Activated CD4-positive, alpha-beta T cell treated with anti-CD3 and anti-CD28 coated beads, Interleukin-2, Interleukin-4, amounts not matched to agents 100 ng/mL and 50 ng/mL, durations not matched to agents 16 hours and 8 hours (primary cell): ENCODE data around the gene MEGF11.

Source experiments
- DNase-seq: peaks from one replicate; pipeline ENCODE4 v3.0.0-alpha.2; 2020; ENCODE audit warnings: low spot score

The MEGF11 gene

DNA sequence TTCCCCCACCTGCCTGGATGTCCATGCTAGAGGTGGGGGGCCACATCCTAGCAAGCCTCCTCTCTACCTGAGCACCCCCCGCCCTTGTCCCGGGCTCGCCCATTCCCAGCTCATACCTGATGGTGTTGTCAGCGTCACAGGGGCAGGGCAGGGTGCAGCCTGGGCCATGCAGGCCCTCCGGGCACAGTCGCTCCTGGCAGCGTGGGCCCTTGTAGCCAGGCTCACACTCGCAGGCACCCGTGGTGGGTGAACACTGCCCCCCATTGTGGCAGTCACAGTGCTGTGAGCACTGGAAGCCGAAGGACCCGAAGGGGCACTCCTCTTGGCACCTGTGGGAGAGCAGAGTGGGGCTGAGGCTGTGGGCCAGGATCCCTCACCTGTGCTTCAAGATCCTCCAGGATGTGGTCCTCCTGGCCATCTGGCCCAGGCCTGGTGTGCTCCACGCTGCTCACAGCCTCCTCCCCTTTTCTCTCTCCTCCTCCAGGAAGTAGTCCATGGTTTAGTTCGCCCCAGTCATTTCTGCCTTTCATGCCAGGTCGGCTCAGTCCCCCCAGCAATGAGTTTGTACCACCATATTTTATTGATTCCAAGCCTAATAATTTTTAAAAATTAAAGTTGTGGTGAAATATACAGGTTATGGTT, 288.6 kb downstream of the MEGF11 start:
- DNase-seq, result no peak

DNA sequence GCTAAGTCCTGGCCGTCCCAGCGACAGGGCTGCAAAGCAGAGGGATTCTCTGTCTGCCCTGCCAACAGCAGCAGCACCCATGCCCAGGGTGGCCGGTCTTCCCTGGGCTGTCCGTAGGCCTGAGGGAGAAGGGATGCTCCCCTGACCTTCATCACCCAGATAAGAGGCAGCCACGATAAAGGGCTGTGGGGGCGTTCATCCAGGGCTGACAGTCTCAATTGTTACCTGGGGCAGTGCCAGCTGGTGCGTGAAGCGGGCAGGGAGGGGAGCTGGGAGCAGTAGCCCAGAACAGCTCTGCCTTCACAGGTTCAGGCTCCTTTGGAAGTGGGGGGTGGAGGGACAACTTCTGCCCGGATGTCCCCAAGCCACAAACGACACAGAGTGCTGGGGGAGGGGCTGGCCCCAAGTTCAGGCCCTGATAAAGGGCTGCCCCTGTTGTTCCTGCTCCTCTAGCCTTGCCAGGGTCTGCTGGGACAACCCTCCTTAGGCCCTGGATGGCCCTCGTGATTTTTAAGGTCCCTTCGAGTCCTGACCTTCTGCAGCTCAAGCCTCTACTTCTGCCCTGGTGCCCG, 289.6 kb downstream of the MEGF11 start:
- DNase-seq, result no peak

DNA sequence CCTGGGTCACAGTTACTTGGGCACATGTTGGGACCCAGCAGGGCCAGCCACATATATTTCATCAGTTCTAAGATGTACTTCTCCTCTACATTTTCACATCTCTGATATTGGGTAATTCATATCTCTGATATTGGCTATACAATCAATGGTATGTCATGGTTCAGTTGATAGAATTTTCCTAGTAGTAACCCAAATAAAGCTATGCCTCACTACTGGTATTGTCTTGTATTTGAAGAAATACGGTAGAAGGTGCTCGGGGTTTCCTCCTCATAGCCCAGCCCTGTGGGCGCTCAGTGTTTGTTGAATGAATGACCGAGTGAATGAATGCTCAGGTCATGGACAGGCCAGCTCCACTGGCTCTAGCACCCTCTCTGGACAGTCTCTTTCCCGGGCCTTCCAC, 290.2 kb downstream of the MEGF11 start:
- no peak for DNase-seq

GRCh38 chr15:65962187-65962586, 291.4 kb downstream of the MEGF11 start:
- no peak for DNase-seq

DNA sequence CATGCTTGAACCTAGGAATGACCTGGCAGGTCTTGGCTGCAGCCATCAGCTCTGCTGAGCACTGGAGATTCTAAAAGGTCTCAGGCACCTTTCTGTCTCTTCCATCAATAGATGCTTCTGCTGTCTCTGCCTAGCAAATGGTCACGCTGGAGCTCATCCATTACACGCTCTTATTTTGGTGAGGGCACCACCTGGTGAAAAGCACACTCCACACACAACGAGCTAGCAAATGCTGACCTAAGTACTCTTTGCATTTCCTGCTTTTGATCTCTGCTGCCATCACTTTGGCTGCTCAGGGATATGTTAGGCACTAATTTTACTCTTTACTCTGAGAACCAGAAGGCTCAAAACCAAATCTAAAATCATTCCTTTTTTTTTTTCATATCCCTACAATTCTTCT, 293.0 kb downstream of the MEGF11 start:
- DNase-seq, result no peak

DNA sequence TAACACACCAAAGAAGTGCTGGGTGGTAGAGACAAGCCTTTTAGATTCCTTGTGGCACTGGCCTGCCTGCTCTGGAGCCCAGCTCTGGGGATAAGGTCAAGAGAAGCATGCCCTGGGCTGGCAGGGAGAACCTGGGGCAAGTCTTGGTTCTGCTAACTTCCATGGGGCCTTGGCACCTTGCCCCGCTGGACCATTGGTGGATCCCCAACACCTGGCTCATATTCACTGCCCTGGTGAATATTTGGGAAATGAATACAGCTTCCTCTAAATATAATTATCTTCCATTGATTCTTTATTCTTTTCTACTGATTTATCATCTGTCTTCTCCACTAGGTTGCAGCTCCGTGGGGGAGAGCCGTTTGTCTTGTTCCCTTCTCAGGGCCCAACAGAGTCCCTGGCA, 294.7 kb downstream of the MEGF11 start:
- no peak for DNase-seq

- no peak for DNase-seq
Observed at GRCh38 chr15:65957451-65957850, 296.1 kb downstream of the MEGF11 start.

- no peak for DNase-seq
Observed at GRCh38 chr15:65956899-65957298, 296.7 kb downstream of the MEGF11 start.

- no peak for DNase-seq
Observed at GRCh38 chr15:65956307-65956706, 297.2 kb downstream of the MEGF11 start.

DNA sequence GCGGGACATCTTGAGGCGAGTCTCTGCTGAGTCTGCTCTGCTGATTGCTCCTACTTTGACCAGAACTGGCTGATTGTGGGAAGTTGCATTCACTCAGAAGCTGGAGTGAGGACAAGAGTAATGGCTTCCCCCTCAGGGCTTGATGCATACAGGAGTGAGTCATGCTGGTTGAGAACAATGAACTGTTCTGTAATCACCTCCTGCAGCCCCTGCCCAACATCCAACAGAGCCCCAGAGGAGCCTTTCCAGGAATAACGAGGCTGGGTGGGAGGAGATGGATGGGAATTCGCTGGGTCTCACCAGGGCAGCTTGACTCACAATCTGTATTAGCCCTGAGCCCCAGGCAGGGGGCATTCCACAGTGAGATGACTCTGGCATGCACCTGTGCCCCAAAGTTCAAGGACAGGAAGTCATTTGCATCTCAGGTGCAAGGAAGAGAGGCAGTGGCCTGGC, 299.2 kb downstream of the MEGF11 start:
- DNase-seq, result no peak

GRCh38 chr15:65953622-65954021, 299.9 kb downstream of the MEGF11 start:
- no peak for DNase-seq

DNA sequence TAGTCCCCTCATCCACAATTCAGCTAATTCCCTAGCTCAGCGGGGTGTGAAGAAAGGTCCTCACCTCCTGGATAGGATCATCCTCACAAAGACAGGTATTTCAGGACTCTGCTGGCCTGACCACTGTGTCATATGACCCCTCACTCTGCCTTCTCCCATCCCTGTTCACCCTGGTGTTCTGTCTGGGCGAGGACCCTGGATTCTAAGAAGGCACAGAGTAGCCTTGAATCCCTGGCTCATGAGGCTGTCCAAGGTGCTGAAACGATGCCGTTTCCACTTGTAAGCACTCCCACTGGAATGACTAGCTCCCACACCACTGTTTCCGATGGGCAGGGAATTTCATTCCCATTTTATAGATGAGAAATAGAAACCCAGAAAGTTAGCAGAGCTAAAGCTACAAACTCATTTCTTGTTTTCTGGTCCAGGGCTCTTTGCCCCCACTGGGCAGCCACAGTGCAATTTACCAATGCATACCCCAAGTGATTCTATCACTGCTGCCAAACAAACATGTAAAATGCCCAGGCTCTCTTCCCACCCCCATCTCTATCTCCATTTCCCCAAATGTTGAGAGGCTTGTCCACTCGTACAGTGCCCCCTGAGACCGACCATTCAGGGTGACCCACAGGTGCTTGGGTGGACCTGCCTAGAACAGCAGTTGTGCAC, 301.0 kb downstream of the MEGF11 start:
- DNase-seq, result no peak

DNA sequence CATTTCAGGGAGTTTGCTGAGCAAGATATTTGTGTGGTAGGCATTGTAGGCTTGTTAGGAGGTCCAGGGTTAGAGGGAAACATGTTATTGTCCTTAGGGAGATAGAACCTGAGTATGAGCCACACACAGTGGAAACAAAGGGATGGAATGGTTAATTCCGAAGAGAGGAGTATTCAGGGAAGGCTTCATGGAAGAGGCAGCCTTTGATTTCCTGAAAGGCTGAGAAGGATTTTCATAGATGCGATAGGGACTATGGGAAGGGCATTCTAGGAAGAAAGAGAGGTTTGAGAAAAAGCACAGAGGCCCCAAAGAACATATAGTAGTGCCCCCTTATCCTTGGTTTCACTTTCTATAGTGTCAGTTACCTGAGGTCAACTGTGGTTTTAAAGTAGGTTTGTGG, 302.5 kb downstream of the MEGF11 start:
- no peak for DNase-seq

- DNase-seq, result no peak
Observed at GRCh38 chr15:65949491-65949890, 304.1 kb downstream of the MEGF11 start.

DNA sequence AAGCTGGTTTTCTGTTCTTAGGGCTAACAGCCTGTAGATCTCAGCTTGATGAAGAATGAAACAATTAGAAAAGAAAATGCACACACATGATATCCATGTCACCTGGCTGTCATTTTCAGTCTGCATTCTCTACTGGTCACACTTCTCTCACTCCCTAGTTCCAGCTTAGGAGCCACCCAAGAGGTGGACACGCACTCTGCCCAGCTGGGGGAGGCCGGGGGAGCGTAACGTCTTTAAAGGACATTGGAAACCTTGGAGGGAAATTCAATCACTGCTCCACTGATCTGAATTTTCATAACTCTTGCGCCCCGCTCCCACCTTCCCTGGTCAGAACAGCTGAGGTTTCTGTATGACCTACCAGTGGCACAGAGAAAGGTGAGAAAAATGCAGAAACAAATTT, 304.5 kb downstream of the MEGF11 start:
- no peak for DNase-seq

DNA sequence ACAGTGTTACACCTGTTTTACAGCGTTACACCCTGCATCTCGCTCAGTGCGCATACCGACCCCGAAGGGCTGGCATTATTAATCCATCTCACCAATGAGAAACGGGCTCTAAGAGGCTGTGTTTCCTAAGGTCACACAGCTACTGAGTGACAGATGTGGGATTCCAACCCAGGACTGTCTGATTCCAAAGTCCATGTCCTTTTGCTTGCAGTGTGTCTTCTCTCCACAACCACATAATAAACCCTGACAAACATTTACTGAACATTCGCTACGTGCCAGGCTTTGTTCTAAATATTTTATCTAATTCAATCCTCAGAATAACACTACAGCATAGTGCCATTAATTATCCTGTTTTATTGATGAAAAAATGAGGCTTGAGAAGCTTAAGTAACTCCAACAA, 305.2 kb downstream of the MEGF11 start:
- no peak for DNase-seq

DNA sequence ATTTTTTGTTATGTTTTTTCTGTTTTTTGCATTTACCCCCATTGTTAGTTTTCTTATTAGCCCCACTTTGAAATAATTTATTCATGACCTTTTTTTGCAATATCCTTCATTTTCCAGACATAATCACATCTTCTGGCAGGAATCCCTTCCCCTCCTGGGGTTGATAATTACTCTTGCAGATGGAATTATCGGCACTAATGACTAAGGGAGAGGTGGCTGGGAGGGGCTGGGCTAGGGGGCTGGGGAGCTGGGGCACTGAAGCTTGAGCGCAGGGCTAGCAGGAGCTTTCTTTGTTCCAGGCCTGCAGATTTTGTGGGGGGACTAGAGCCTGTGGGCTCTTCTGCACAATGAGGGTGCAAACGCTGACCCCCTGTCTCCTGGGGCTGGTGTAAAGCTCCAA, 306.5 kb downstream of the MEGF11 start:
- no peak for DNase-seq

DNA sequence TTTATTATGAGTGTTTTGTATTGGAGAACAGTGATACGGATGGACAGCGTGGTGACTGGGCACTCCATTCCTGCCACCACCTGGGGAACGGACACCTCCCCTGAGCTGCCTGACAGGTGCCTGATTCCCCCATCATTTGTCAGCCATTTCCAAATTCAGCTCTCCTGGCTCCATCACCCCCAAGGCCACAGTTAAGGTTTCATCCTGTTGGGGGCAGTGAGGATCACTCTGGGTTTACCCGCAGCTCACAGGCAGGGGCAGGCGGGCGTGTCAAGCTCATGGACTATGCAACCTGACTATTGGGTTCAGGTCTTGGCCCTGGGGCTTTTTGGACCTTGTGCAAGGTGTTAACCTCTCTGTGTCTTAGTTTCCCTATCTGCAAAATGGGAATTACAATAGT, 307.9 kb downstream of the MEGF11 start:
- no peak for DNase-seq

GRCh38 chr15:65944404-65944803, 309.1 kb downstream of the MEGF11 start:
- no peak for DNase-seq

DNA sequence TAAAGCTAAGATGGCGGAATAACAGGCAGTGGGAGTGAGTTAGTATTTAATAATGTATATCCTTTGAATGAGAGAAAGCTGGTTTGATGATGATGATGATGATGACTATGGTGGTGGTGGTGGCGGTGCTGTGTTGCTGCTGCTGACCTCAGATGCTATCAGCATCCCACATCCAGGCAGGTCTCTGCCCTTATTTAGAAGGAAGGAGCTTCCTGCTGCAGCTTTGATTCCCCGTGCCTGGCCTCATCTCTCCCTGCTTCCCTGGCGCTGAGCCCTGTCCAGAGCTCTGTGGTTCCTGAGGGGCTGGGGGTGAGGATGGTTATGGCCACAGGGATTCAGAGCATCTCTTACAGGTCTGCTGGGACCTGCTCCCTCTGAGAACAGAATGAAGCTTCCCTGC, 311.1 kb downstream of the MEGF11 start:
- DNase-seq, result peak; percentile 37

- DNase-seq, result no peak
Observed at GRCh38 chr15:65940618-65940909, 313.0 kb downstream of the MEGF11 start.

DNA sequence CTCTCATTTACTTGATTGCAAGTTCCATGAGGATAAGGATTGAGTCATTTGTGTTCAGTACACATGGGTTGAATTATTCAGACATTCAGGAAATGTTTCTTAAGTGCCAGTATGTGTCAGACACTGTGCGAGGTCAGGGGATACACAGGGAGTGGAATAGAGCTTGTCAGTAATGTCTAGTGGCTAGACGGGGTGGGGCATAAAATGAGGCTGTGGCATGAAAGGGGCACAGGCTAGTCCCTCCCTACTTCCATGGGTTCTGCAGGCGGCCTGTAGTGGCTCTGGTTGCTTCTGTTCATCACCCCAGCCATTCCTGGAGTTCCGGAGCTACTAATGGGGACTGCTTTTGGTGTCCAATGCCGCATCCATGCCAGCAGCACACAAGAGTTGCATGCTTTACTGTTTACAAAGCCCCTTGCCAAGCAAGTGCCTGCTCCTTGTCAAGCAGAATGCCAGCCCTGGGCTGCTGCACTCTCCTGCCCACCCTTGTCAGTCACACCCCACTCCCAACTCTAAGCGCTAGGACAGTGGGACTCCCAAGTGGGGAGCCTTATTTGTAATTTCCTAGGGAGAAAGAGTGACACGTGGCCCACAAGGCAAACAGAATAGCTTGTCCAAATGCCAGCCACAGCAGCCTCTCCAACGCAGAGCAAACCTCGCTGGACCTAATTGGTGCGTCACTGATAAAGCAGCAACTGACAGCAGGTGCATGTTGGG, 313.5 kb downstream of the MEGF11 start:
- DNase-seq, result no peak

DNA sequence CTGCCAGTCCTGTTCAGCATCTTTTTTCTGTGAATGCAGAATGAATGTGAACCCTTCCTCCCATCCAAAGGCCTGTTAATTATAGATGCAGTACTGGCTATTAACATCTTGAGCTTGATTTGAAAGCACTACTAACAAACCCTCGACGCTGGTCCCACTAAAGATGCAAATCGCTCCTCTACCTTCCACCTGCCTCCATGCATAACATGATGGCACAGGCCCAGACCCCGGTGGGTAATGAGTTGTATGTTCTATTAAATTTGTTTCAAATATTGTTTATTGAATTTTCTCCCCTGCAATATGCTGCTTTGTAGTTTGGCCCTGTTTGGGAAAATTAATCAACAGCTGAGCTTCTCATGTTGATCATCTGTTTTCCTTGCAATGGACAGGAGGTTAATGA, 314.9 kb downstream of the MEGF11 start:
- DNase-seq, result no peak
